ENCODE measurements around the gene KDM1A.

DNA sequence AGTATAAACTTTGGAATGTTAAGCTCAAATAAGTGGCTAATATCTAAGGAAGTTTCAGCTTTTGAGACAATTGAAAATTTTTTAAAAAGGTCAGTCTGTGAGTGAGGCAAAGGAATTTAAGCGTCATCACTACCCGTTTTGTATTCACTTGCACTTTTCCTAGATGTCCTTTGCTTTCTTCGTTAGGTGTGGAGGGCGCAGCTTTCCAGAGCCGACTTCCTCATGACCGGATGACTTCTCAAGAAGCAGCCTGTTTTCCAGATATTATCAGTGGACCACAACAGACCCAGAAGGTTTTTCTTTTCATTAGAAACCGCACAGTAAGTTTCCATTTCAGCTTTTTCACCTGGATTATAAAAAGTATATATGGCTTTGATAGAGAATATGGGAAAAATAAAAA lies 30.9 kb downstream of the KDM1A start:
- TF ChIP-seq, protein P1, sequence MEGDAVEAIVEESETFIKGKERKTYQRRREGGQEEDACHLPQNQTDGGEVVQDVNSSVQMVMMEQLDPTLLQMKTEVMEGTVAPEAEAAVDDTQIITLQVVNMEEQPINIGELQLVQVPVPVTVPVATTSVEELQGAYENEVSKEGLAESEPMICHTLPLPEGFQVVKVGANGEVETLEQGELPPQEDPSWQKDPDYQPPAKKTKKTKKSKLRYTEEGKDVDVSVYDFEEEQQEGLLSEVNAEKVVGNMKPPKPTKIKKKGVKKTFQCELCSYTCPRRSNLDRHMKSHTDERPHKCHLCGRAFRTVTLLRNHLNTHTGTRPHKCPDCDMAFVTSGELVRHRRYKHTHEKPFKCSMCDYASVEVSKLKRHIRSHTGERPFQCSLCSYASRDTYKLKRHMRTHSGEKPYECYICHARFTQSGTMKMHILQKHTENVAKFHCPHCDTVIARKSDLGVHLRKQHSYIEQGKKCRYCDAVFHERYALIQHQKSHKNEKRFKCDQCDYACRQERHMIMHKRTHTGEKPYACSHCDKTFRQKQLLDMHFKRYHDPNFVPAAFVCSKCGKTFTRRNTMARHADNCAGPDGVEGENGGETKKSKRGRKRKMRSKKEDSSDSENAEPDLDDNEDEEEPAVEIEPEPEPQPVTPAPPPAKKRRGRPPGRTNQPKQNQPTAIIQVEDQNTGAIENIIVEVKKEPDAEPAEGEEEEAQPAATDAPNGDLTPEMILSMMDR (conservative IDR thresholded peaks at IDR 0.05 in 1 of 2, IDR thresholded peaks at IDR 0.05 in 1 of 2; ENCODE audit: extremely low read depth in 1 of 2, insufficient read depth in 1 of 2, low read depth in 1 of 2, low read length in 2 of 2) = no peak
- TF ChIP-seq EZH2 (IDR thresholded peaks at IDR 0.05; ENCODE audit: borderline replicate concordance, low read length) = no peak
